GM19099 (cell line): Measurements from ENCODE around the gene RHOF.

ENCODE experiments used
- POLR2A ChIP-seq: IDR thresholded peaks from 3 replicates; pipeline ENCODE4 v1.6.1; 2011; ENCODE audit warnings: low read depth; ENCODE audit not compliant: insufficient read length; ENCODE audit errors: extremely low read depth

The RHOF gene, protein sequence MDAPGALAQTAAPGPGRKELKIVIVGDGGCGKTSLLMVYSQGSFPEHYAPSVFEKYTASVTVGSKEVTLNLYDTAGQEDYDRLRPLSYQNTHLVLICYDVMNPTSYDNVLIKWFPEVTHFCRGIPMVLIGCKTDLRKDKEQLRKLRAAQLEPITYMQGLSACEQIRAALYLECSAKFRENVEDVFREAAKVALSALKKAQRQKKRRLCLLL

DNA sequence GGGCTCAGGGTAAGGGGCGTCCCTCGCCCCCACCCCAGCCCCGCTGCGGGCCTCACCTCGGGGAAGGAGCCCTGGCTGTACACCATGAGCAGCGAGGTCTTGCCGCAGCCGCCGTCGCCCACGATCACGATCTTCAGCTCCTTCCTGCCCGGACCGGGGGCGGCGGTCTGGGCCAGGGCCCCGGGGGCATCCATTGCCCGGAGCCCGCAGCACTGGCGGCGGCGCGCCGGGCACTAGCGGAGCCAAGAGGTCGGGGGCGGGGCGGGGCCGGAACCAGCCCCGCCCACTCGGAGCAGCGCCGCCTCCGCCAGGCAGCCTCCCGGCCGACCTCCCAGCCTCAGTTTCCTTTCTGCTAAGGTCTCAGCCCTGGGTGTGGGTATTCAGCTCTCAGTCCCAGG lies at the start of gene RHOF:
Gene RHOF (minus strand): TSS at position 249 of the 398 bp plus-strand sequence. CDS start 55 bp downstream, at position 194.
- TF ChIP-seq POLR2A: peak; percentile 73

DNA sequence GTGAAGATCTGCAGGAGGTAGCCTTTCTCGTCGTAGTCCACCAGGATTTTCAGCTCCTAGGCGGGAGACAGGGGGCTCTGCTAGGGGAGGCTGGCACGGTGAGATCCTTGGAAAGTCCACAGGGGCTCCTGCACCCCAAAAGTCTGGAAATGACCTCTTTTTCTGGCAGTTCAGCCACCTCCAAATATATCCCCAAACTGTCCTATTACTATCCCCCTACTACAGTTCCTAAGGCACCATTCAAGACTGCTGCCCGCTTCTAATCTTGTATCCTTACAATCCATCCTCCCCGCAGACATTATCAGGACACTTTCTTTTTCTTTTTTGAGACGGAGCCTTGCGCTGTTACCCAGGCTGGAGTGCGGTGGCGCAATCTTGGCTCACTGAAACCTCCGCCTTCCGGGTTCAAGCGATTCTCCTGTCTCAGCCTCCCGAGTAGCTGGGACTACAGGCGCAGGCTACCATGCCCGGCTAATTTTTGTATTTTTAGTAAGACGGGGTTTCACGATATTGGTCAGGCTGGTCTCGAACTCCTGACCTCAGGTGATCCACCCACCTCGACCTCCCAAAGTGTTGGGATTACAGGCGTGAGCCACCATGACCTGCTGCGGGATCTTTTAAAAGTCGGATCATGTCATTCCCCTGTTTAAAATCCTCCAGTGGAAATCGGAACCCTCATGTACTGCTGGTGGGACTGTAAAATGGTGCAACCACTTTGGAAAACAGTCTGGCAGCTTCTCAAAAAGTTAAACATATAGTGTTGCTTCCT lies 46.7 kb upstream of the RHOF start:
- no peak for TF ChIP-seq POLR2A

DNA sequence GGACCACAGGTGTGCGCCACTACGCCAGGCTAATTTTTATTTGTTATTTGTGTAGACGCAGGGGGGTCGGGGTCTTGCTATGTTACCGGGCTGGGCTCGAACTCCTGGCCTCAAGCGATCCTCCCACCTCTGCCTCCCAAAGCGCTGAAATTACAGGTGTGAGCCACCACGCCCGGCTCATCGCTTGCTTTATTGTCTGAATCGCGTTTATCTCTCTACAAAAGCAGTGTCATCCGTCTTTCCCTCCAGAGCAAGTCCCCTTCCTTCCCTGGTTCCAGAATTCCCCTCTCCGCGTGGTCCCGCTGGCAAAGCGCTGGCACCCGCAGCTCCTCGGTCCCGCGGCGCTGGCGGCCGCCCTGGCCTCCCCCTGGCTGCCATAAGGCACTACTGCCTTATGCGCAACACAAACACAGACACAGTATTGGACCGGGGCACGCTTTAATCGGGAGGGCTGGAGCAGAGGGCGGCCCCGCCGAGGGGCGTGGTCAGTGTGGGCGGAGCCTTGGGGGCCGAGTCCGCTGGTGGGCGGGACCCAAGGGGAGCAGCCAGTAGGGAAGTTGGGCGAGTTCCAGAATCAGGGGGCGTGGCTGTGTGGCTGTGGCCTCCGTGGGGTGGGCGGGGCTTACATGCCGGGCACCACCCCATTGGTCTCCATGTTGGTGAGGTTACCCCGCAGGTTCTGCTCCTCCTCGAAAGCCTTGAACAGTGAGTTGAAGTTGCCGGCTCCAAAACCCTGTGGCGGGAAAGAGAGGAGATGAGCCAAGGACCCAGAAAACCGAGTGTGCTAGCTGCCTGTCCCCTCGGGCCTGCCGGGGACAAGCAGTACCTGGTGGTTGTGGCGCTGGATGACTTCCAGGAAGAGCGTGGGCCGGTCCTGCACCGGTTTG lies 45.9 kb upstream of the RHOF start:
- peak; percentile 70 for TF ChIP-seq POLR2A

DNA sequence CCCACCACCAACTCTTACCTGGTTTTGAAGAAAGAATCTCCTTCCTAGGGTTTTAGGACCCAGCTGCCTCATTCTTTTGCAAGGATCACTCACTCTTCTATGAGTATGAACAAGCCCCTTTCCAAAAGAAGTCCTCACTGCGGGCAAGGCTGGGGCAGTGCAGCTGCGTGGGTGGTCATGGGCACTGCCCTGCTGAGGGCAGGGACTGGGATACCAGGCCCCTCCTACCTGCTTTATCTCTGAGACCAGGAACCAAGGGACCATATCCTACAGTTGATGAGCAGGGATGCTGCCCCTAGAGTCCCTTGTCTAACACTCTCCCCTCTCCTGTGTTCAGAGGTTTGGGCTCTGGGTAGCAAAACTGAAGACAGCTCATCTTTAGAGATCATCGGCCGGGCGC lies 44.6 kb upstream of the RHOF start:
- no peak for TF ChIP-seq POLR2A

DNA sequence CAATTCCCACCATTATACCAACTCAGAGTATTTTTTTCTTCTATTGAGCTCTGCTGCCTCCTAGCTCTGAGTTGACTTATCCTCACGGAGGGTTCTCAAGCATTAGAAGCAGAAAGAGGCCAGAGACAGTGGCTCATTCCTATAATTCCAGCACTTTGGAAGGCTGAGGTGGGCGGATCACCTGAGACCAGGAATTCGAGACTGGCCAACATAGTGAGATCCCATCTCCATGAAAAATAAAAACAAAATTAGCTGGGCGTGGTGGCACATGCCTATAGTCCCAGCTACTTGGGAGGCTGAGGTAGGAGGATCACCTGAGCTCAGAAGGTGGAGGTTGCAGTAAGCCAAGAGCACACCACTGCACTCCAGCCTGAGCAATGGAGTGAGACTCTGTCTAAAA lies 44.2 kb upstream of the RHOF start:
- no peak for TF ChIP-seq POLR2A

DNA sequence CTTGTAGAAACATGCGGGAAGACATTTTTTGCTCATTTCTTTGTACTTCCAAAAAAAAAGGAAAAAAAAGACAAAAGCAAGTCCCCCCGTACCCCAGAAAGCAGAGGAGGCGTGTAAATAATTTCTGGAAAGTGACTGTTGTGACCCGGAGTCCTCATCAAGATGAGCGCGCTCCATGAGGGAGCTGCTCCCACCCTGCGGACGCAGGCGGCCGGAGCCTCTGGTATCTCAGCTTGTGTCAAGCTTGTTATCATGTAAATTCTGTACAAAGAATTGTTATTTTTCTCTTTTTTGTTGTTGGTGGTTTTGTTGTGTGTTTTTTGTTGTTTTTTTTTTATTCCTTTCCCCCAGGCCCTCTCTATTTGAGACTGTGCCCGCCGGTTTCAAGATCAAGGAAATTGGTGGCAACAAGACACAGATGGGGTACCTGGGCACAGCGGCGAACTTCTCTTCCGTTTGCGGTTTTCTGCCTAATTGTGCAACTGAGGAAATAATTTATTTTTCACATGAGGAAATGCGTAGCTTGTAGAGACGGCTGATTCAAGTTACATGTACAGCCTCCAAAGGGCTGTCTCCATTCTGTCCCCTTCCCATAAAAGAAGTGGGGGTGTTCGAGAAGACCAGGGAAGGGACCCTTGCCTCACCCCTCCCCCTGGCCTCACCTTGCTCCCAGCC lies 38.2 kb upstream of the RHOF start:
- no peak for TF ChIP-seq POLR2A

DNA sequence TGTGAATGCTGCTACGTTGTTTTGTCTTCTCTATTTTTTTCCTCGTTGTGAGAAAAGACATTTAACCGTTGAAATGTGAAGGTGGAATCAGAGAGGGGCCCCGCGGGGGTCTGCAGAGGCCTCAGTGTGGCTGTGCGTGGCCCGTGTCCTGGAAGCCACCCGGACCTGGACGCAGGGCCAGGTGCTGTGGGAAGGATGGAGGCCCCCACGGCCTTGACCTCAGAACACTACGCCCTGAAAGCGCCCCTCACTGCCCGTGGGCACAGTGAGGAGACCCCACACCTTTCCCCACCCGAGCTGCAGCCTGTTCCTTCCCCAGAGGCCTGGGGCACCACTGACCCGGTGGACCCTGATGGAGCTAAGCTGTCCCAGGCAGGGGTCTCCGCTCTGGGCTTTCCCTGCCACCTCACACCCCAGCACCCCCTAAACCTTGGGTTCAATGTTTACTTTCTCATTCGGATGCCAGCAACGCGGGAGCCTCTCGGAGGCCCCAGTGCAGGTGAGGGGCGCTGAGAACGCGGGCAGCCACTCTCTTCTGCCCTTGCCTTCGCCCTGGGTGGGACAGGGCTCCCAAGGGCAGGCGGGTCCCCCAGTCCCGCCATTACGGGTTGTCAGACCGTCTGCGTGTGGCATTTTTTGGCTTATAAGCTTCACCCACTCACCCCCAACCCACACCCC lies 37.2 kb upstream of the RHOF start:
- no peak for TF ChIP-seq POLR2A

DNA sequence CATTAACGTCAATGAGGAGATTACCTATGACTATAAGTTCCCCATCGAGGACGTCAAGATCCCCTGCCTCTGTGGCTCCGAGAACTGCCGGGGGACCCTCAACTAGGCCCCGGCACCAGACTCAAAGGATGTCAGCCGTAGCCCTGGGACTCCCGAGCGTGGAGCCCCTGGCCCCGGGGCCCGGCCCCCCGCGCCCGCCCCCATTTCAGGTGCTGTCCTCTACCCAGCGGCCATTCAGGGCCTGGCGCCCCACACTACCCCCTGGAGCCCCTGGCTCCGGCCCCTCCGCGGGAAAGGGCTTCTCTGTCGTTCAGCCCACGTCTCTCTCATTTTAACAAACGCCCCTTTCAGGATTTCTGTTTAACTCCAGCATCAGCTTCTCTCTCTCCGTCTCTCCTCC lies 36.6 kb upstream of the RHOF start:
- no peak for TF ChIP-seq POLR2A

DNA sequence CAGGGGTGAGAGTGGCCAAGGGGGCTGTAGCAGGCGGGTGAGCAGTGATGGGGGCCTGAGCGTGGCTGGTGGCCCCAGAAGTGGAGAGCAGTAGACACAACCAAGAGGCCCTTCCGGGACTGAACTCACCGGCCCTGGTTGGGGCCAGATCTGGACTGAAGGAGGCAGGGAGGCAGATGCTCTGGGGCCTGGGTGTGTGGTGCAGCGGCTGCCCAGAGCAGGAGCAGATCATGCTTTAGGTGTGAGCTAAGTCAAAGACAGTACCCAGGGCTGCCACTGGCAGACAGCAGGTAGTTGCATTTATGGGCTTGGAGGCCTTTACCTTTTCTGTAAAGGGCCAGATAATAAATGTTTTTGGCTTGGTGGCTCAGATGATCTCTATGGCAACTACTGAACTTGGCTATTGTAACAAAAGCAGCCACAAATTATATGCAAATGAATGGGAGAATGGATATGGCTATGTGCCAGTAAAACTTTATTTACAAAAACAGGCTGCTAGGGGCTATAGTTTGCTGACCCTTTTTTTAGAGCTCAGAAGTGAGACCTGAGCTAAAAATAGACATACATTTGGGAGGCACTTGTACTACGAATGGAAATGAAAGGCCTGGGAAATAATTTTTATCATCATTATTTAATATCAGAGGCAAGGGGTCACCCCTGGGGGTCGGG lies 35.9 kb upstream of the RHOF start:
- TF ChIP-seq POLR2A: no peak

DNA sequence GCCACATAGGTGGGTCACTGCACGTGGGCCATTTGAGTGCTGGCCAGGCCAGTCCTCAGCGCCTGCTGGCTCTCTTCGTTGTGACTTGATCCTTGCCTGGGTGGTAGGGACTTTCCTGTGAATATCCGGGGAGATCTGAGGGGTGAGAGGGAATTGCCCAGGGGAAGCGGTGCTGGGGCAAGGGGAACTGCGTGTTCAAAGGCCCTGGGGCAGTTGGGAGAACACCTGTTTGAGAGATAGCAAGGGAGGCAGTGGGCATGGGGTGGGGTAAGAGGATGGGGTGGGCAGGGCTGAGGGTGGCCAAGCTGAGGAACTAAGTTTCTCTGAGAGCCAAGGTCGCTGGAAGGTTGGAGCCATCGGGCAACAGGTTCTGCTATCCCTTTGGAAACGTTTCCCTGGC lies 35.3 kb upstream of the RHOF start:
- no peak for TF ChIP-seq POLR2A

DNA sequence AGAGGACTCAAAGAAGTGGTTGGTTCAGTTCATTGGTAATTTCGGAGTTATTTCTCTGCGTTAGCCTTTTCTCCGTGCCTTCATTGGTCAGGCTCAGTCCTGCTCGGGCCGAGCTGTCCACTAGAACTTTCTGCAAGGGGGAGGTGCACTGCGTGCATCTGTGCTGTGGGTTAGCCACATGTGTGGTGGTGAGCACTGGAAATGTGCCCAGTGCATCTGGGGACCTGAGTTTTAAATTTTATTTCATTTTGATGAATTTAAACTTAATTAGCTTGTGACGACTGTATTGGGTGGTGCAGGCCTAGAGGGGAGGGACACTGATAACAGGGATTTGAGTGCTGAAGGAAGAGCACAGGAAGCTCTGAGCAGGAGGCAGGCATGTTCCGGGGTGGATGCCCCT lies 34.8 kb upstream of the RHOF start:
- TF ChIP-seq POLR2A: no peak

DNA sequence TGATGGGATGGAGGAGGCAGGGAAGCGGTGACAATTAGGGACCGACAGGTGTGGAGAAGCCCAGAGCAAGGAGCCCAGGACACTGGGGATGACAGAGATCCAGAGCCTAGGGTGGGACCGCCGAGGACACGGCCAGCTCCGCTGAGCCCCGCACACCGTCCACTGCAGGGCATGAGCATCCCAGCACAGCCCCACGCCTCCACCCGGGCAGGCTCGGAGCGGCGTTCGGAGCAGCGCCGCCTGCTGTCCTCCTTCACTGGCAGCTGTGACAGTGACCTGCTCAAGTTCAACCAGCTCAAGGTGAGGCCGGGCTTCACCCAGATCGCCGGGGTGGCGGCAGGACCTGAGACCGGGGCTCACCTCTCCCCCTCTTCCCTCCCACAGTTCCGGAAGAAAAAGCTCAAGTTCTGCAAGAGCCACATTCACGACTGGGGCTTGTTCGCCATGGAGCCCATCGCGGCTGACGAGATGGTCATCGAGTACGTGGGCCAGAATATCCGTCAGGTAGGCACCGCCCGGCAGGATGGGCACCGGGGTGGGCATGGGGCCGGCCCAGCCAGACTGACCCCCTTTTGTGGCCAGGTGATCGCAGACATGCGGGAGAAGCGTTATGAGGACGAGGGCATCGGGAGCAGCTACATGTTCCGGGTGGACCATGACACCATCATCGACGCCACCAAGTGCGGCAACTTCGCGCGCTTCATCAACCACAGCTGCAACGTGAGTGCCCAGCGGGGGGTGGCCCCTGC lies 34.0 kb upstream of the RHOF start:
- TF ChIP-seq POLR2A: no peak
